Keratinocyte (primary cell): Measurements from ENCODE around the gene ANKS1B. TPM values are rescaled to one million over a fixed set of nuclear protein-coding genes. Genes with fewer than 3 reads are reported as not detected.

ENCODE experiments used
- DNase-seq: peaks from one replicate; pipeline ENCODE4 v3.0.0-alpha.2; 2011; ENCODE audit warnings: low read depth, missing footprints, low spot score
- FAIRE-seq: peaks from 2 replicates; lab custom pipeline; 2011; peaks lifted over from hg19 to GRCh38; lab: Jason Lieb, UNC
- H2AFZ ChIP-seq: 2 replicates; pipeline ENCODE4 v1.6.0; 2012; ENCODE audit warnings: low read length, control low read depth, inconsistent platforms; ENCODE audit not compliant: control insufficient read depth
- H3K27ac ChIP-seq: 2 replicates; pipeline ENCODE4 v1.5.1; 2011; ENCODE audit warnings: low read length; ENCODE audit not compliant: control insufficient read depth, insufficient read depth
- H3K27me3 ChIP-seq: 3 replicates; pipeline ENCODE4 v1.6.0; 2011; ENCODE audit warnings: low read length; ENCODE audit not compliant: control insufficient read depth, insufficient read depth; ENCODE audit errors: extremely low read depth
- H3K36me3 ChIP-seq, 2 experiments: 2 replicates in 1 of 2; 3 replicates in 1 of 2; pipeline ENCODE4 v1.5.1; 2011; ENCODE audit warnings: low read length in 2 of 2, mild to moderate bottlenecking in 1 of 2; ENCODE audit not compliant: control insufficient read depth in 2 of 2, insufficient read depth in 2 of 2; ENCODE audit errors: extremely low read depth in 1 of 2
- H3K4me1 ChIP-seq: 3 replicates; pipeline ENCODE4 v1.5.1; 2011; ENCODE audit warnings: low read length; ENCODE audit not compliant: control insufficient read depth, insufficient read depth; ENCODE audit errors: extremely low read depth
- H3K4me2 ChIP-seq: 3 replicates; pipeline ENCODE4 v1.6.0; 2011; ENCODE audit warnings: low read depth, low read length; ENCODE audit not compliant: control insufficient read depth, insufficient read depth; ENCODE audit errors: extremely low read depth
- H3K4me3 ChIP-seq, 3 experiments: fragments of 200-600 bp in 1 of 3; sonication (generic) in 1 of 3; 2 replicates in 2 of 3; 3 replicates in 1 of 3; pipeline ENCODE4 v1.5.1; 2011 to 2016; ENCODE audit warnings: low read length in 3 of 3, mild to moderate bottlenecking in 3 of 3, control low read depth in 2 of 3, inconsistent platforms in 1 of 3, low read depth in 1 of 3, mixed read lengths in 1 of 3, mixed run types in 1 of 3, moderate library complexity in 1 of 3; ENCODE audit not compliant: control insufficient read depth in 2 of 3, insufficient read depth in 2 of 3; ENCODE audit errors: extremely low read depth in 1 of 3
- H3K79me2 ChIP-seq: 2 replicates; pipeline ENCODE4 v1.6.0; 2012; ENCODE audit warnings: low read length; ENCODE audit not compliant: control insufficient read depth, insufficient read depth
- H3K9ac ChIP-seq: 3 replicates; pipeline ENCODE4 v1.6.0; 2011; ENCODE audit warnings: low read length; ENCODE audit not compliant: control insufficient read depth, insufficient read depth; ENCODE audit errors: extremely low read depth
- H3K9me1 ChIP-seq: 3 replicates; pipeline ENCODE4 v1.6.0; 2011; ENCODE audit warnings: low read length; ENCODE audit not compliant: control insufficient read depth, insufficient read depth; ENCODE audit errors: extremely low read depth
- H3K9me3 ChIP-seq: 2 replicates; pipeline ENCODE4 v1.5.1; 2012; ENCODE audit warnings: low read depth, low read length; ENCODE audit not compliant: control insufficient read depth
- H4K20me1 ChIP-seq: 3 replicates; pipeline ENCODE4 v1.6.0; 2011; ENCODE audit warnings: low read length; ENCODE audit not compliant: control insufficient read depth, insufficient read depth; ENCODE audit errors: extremely low read depth
- EZH2 ChIP-seq: IDR thresholded peaks from one replicate; pipeline ENCODE4 v1.6.1; 2012; ENCODE audit warnings: inconsistent platforms, mild to moderate bottlenecking, low read length, moderate library complexity
- dilution Hi-C: fragments of 300-500 bp; cut with MboI; formaldehyde crosslinking; loops from one replicate; pipeline ENCODE4 v1.7.0; 2020; ENCODE audit warnings: low sequenced_read_pairs; ENCODE audit not compliant: extremely low pct_ligation_motif_present
- polyA plus RNA-seq, 5 experiments: library from polyadenylated mRNA; depleted of rRNA in 3 of 5; stranded (reverse) in 3 of 5; stranded (forward) in 1 of 5; unstranded in 1 of 5; fragments of >200 nt; gene quantifications; 1 replicate in 1 of 5; 2 replicates in 3 of 5; 3 replicates in 1 of 5; pipeline versions ENCODE4 v1.2.1 to v1.2.3, GENCODE V29; 2011 to 2012; ENCODE audit warnings: missing spikeins in 2 of 5, low read depth in 1 of 5, low replicate concordance in 1 of 5
- TF ChIP-seq, protein P1 (sequence below), 3 experiments: IDR thresholded peaks in 1 of 3; conservative IDR thresholded peaks in 1 of 3; optimal IDR thresholded peaks in 1 of 3; 2 replicates in 2 of 3; 3 replicates in 1 of 3; pipeline versions ENCODE3 to v1.5.1; 2011; ENCODE audit warnings: low read length in 3 of 3, mild to moderate bottlenecking in 3 of 3, moderate library complexity in 2 of 3, control low read depth in 1 of 3, inconsistent platforms in 1 of 3; ENCODE audit not compliant: insufficient read depth in 2 of 3; ENCODE audit errors: extremely low read depth in 1 of 3

ANKS1B gene
- polyA plus RNA-seq, 1 donor (not counting 4 experiments of a cell fraction or from before 2014, with no cell fraction given) = not detected

GRCh38 chr12:99771659-99772058 is 213.1 kb downstream of the ANKS1B start:
- no peak for TF ChIP-seq EZH2
- TF ChIP-seq, protein P1, sequence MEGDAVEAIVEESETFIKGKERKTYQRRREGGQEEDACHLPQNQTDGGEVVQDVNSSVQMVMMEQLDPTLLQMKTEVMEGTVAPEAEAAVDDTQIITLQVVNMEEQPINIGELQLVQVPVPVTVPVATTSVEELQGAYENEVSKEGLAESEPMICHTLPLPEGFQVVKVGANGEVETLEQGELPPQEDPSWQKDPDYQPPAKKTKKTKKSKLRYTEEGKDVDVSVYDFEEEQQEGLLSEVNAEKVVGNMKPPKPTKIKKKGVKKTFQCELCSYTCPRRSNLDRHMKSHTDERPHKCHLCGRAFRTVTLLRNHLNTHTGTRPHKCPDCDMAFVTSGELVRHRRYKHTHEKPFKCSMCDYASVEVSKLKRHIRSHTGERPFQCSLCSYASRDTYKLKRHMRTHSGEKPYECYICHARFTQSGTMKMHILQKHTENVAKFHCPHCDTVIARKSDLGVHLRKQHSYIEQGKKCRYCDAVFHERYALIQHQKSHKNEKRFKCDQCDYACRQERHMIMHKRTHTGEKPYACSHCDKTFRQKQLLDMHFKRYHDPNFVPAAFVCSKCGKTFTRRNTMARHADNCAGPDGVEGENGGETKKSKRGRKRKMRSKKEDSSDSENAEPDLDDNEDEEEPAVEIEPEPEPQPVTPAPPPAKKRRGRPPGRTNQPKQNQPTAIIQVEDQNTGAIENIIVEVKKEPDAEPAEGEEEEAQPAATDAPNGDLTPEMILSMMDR (optimal IDR thresholded peaks at IDR 0.05 in 1 of 3, IDR thresholded peaks at IDR 0.05 in 1 of 3, conservative IDR thresholded peaks at IDR 0.05 in 1 of 3; ENCODE audit: extremely low read depth in 1 of 3, insufficient read depth in 2 of 3, low read length in 3 of 3) = no peak
- Histone ChIP-seq H3K9me1 (no peaks in the 10 kb centered on the region), H3K36me3 (no peaks in the 10 kb centered on the region), H4K20me1 (no peaks in the 10 kb centered on the region), H3K9ac (no peak overlapping the region), H3K9me3 (no peaks in the 10 kb centered on the region), H3K4me2 (no peak overlapping the region), H3K27ac (no peak overlapping the region), H3K27me3 (no peaks in the 10 kb centered on the region), H3K4me1 (no peaks in the 10 kb centered on the region), H2AFZ (no peak overlapping the region), H3K79me2 (no peaks in the 10 kb centered on the region), H3K4me3 (no peak overlapping the region)
- DNase-seq (no peak), FAIRE-seq (no peak)
- dilution Hi-C loops = loop anchor here (25.0 kb wide), 1 partner anchor 384 kb away; no protein-coding TSS in a partner anchor

- no peak for FAIRE-seq
These were observed 215.2 kb downstream of the ANKS1B start for GRCh38 chr12:99769396-99769980.

More at GRCh38 chr12:99769396-99769980, 215.2 kb downstream of the ANKS1B start:
- H3K27me3 ChIP-seq = no peaks in the 10 kb centered on the region
- no peak overlapping the region for H3K9ac ChIP-seq
- no peak for TF ChIP-seq EZH2
- TF ChIP-seq, protein P1 (optimal IDR thresholded peaks at IDR 0.05 in 1 of 3, IDR thresholded peaks at IDR 0.05 in 1 of 3, conservative IDR thresholded peaks at IDR 0.05 in 1 of 3; ENCODE audit: extremely low read depth in 1 of 3, insufficient read depth in 2 of 3, low read length in 3 of 3) = no peak
- no peaks in the 10 kb centered on the region for H4K20me1 ChIP-seq
- H3K4me1 ChIP-seq = peaks cover 4% of the 10 kb centered on the region
- no peaks in the 10 kb centered on the region for H3K36me3 ChIP-seq
- H2AFZ ChIP-seq = no peak overlapping the region
- H3K4me3 ChIP-seq = no peak overlapping the region
- no peaks in the 10 kb centered on the region for H3K9me3 ChIP-seq
- no peak overlapping the region for H3K27ac ChIP-seq
- DNase-seq = no peak
- no peaks in the 10 kb centered on the region for H3K79me2 ChIP-seq
- no peak overlapping the region for H3K4me2 ChIP-seq
- dilution Hi-C loops = loop anchor here (25.0 kb wide), 1 partner anchor 382 kb away; no protein-coding TSS in a partner anchor
- no peaks in the 10 kb centered on the region for H3K9me1 ChIP-seq
